ENCODE data around the gene NSUN3. TPM values are rescaled to one million over a fixed set of nuclear protein-coding genes. Genes with fewer than 3 reads are reported as not detected.

The NSUN3 gene
- total and polyA plus RNA-seq, 2 donors (not counting 1 experiment from before 2014, with no cell fraction given): 6.5 to 25.7 TPM

DNA sequence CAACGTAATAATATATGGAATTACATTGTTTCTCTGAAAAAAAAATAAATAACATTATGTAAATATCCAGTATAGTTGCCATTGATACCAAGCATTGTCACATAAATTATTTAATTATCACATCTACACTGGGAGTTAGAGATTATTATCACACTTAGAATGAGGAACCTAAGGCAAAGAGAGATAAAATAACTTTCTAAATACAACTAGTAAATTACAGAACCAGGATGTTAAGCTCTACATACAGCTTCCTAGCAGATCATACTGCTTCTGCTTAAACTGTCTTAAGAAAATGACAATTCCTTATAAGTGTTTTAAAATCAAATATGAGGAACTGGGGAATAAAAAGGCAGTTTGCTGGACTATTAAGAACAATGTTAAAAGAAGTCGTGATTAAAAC lies 104.5 kb downstream of the NSUN3 start:
- intact Hi-C loops (cut with micrococcal nuclease): no loop called here
- POLR2A ChIA-PET: no interaction called here

DNA sequence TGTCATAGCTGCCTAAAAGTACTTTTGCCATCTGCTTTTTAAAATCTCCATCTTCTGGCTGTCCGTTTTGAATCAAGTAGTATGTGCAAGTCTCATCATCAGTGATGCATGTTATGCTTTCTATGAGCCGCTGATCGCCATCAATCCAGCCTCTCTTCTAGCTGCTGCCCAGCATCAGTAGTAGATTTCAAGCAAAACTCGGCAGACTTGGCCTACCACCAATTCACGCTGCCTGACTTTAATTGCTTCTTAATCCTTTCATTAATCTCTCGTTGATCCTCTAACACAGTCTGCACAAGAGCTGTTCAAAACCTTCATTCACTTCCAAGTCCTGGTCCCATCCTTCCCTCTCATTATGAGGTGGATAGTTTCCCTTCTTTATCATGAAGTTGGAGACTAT lies 104.9 kb downstream of the NSUN3 start:
- H3K27me3 Mint-ChIP-seq: no peaks in the 10 kb centered on the region
- ChIA-PET POLR2A (no interaction called here), CTCF (no interaction called here)
- no peak overlapping the region for H3K27ac Mint-ChIP-seq
- ATAC-seq (ENCODE audit: low read depth) (no peak), DNase-seq (no peak)
- Histone ChIP-seq H3K27ac (ENCODE audit: low read length in 2 of 2) (no peak overlapping the region), H3K4me1 (ENCODE audit: control insufficient read depth in 2 of 2, insufficient read depth in 2 of 2, low read length in 2 of 2) (no peaks in the 10 kb centered on the region), H2AFZ (ENCODE audit: insufficient read depth, low read depth, low read length, poor library complexity, severe bottlenecking) (no peak overlapping the region), H4K20me1 (ENCODE audit: control insufficient read depth, insufficient read depth, low read length, poor library complexity, severe bottlenecking) (no peaks in the 10 kb centered on the region), H3K9me3 (ENCODE audit: control extremely low read depth in 1 of 3, control insufficient read depth in 2 of 3, insufficient read depth in 1 of 3, low read length in 2 of 3) (no peaks in the 10 kb centered on the region), H3K36me3 (replicated peaks in 1 of 2; ENCODE audit: control extremely low read depth in 1 of 2, control insufficient read depth in 1 of 2, extremely low read depth in 1 of 2, insufficient read depth in 2 of 2, low read length in 1 of 2) (no peaks in the 10 kb centered on the region), H3K9ac (ENCODE audit: low read length) (no peak overlapping the region), H3K27me3 (replicated peaks in 1 of 4; ENCODE audit: control extremely low read depth in 1 of 4, control insufficient read depth in 3 of 4, insufficient read depth in 4 of 4, low read length in 3 of 4) (no peaks in the 10 kb centered on the region), H3K79me2 (ENCODE audit: control insufficient read depth, insufficient read depth, low read length) (no peaks in the 10 kb centered on the region), H3K4me2 (replicated peaks; ENCODE audit: low read depth, low read length, poor library complexity, severe bottlenecking) (no peak overlapping the region), H3K4me3 (ENCODE audit: control extremely low read depth in 1 of 5, extremely low read depth in 1 of 5, insufficient read depth in 1 of 5, low read depth in 2 of 5, low read length in 4 of 5) (no peak overlapping the region)
- TF ChIP-seq EZH2 (IDR thresholded peaks at IDR 0.05; ENCODE audit: borderline replicate concordance, insufficient read depth, low read depth, low read length, poor library complexity, severe bottlenecking): no peak
- TF ChIP-seq, protein P1, sequence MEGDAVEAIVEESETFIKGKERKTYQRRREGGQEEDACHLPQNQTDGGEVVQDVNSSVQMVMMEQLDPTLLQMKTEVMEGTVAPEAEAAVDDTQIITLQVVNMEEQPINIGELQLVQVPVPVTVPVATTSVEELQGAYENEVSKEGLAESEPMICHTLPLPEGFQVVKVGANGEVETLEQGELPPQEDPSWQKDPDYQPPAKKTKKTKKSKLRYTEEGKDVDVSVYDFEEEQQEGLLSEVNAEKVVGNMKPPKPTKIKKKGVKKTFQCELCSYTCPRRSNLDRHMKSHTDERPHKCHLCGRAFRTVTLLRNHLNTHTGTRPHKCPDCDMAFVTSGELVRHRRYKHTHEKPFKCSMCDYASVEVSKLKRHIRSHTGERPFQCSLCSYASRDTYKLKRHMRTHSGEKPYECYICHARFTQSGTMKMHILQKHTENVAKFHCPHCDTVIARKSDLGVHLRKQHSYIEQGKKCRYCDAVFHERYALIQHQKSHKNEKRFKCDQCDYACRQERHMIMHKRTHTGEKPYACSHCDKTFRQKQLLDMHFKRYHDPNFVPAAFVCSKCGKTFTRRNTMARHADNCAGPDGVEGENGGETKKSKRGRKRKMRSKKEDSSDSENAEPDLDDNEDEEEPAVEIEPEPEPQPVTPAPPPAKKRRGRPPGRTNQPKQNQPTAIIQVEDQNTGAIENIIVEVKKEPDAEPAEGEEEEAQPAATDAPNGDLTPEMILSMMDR (IDR thresholded peaks at IDR 0.05): no peak
- H3K4me1 Mint-ChIP-seq: no peaks in the 10 kb centered on the region
- intact Hi-C loops (cut with micrococcal nuclease): no loop called here
- H3K4me3 Mint-ChIP-seq: no peak overlapping the region
- no peaks in the 10 kb centered on the region for H3K9me3 Mint-ChIP-seq (ENCODE audit: insufficient read depth)
- WGBS (ENCODE audit: insufficient coverage): 83% methylated on average over 5 of the region's 6 CpGs

More for the DNA sequence above, 104.5 kb downstream of the NSUN3 start:
- Mint-ChIP-seq H3K27me3 (no peaks in the 10 kb centered on the region), H3K27ac (no peak overlapping the region), H3K9me3 (ENCODE audit: insufficient read depth) (no peaks in the 10 kb centered on the region), H3K4me3 (no peak overlapping the region), H3K4me1 (no peaks in the 10 kb centered on the region)
- no peak for TF ChIP-seq EZH2 (IDR thresholded peaks at IDR 0.05; ENCODE audit: borderline replicate concordance, insufficient read depth, low read depth, low read length, poor library complexity, severe bottlenecking)
- TF ChIP-seq, protein P1 (IDR thresholded peaks at IDR 0.05): no peak
- DNase-seq (no peak), ATAC-seq (ENCODE audit: low read depth) (no peak)
- Histone ChIP-seq H4K20me1 (ENCODE audit: control insufficient read depth, insufficient read depth, low read length, poor library complexity, severe bottlenecking) (no peaks in the 10 kb centered on the region), H3K36me3 (replicated peaks in 1 of 2; ENCODE audit: control extremely low read depth in 1 of 2, control insufficient read depth in 1 of 2, extremely low read depth in 1 of 2, insufficient read depth in 2 of 2, low read length in 1 of 2) (no peaks in the 10 kb centered on the region), H3K9ac (ENCODE audit: low read length) (no peak overlapping the region), H3K9me3 (ENCODE audit: control extremely low read depth in 1 of 3, control insufficient read depth in 2 of 3, insufficient read depth in 1 of 3, low read length in 2 of 3) (no peaks in the 10 kb centered on the region), H3K27ac (ENCODE audit: low read length in 2 of 2) (no peak overlapping the region), H3K79me2 (ENCODE audit: control insufficient read depth, insufficient read depth, low read length) (no peaks in the 10 kb centered on the region), H2AFZ (ENCODE audit: insufficient read depth, low read depth, low read length, poor library complexity, severe bottlenecking) (no peak overlapping the region), H3K4me1 (ENCODE audit: control insufficient read depth in 2 of 2, insufficient read depth in 2 of 2, low read length in 2 of 2) (no peaks in the 10 kb centered on the region), H3K4me3 (ENCODE audit: control extremely low read depth in 1 of 5, extremely low read depth in 1 of 5, insufficient read depth in 1 of 5, low read depth in 2 of 5, low read length in 4 of 5) (no peak overlapping the region), H3K4me2 (replicated peaks; ENCODE audit: low read depth, low read length, poor library complexity, severe bottlenecking) (no peak overlapping the region), H3K27me3 (replicated peaks in 1 of 4; ENCODE audit: control extremely low read depth in 1 of 4, control insufficient read depth in 3 of 4, insufficient read depth in 4 of 4, low read length in 3 of 4) (no peaks in the 10 kb centered on the region)
- CTCF ChIA-PET: no interaction called here
- no CpG with 5 or more reads among the region's 2 CpGs for WGBS (ENCODE audit: insufficient coverage)
